GM12864 (cell line): ENCODE data around the gene ARFGAP1.

Source experiments
- DNase-seq: peaks from one replicate; pipeline ENCODE4 v3.0.0-alpha.2; 2011; ENCODE audit warnings: low read depth
- H3K4me3 ChIP-seq: 2 replicates; pipeline ENCODE4 v1.5.1; 2011; ENCODE audit warnings: mild to moderate bottlenecking, low read depth, low read length, control low read depth
- CTCF ChIP-seq: IDR thresholded peaks from 2 replicates; pipeline ENCODE4 v1.5.1; 2011; ENCODE audit warnings: low read depth, mild to moderate bottlenecking, moderate library complexity, low read length, control low read depth, inconsistent platforms; ENCODE audit errors: missing control alignments

The ARFGAP1 gene

GRCh38 chr20:63277466-63278272, 5.1 kb downstream of the ARFGAP1 start:
- no peak for DNase-seq
- H3K4me3 ChIP-seq: no peak overlapping the region
- TF ChIP-seq CTCF: no peak

- no peak for TF ChIP-seq CTCF
- no peak for DNase-seq
- H3K4me3 ChIP-seq: no peak overlapping the region
Observed at GRCh38 chr20:63278661-63279060, 6.0 kb downstream of the ARFGAP1 start.

- TF ChIP-seq CTCF: no peak
- no peak for DNase-seq
- no peak overlapping the region for H3K4me3 ChIP-seq
Observed at GRCh38 chr20:63279931-63280330, 7.3 kb downstream of the ARFGAP1 start.

GRCh38 chr20:63280371-63280770, 7.8 kb downstream of the ARFGAP1 start:
- DNase-seq: no peak
- TF ChIP-seq CTCF: no peak
- no peak overlapping the region for H3K4me3 ChIP-seq

- no peak for DNase-seq
- TF ChIP-seq CTCF: peak; percentile 37
- H3K4me3 ChIP-seq: no peak overlapping the region
Observed at GRCh38 chr20:63280929-63281545, 8.4 kb downstream of the ARFGAP1 start.

GRCh38 chr20:63281742-63282665, 9.4 kb downstream of the ARFGAP1 start:
- no peak for DNase-seq
- no peak overlapping the region for H3K4me3 ChIP-seq
- no peak for TF ChIP-seq CTCF
